Small intestine (tissue), 16 donors: ENCODE measurements around the gene KRT85. TPM values are rescaled to one million over a fixed set of nuclear protein-coding genes. Genes with fewer than 3 reads are reported as not detected.

Experiments used
- DNase-seq, 2 donors: peaks; one replicate each; pipeline versions ENCODE4 v3.0.0 to v3.0.0-alpha.2; 2013
- FAIRE-seq: peaks from 2 replicates; lab custom pipeline; 2012; peaks lifted over from hg19 to GRCh38; lab: Jason Lieb, UNC
- H3K27ac ChIP-seq, 3 donors: one replicate each; pipeline ENCODE4 v1.5.1; 2013; ENCODE audit warnings: low read length in 2 of 3, mild to moderate bottlenecking in 2 of 3, control low read depth in 1 of 3, inconsistent platforms in 1 of 3, low read depth in 1 of 3, moderate library complexity in 1 of 3
- H3K27me3 ChIP-seq, 3 donors: one replicate each; pipeline ENCODE4 v1.6.1; 2013; ENCODE audit warnings: low read length in 3 of 3, inconsistent platforms in 1 of 3; ENCODE audit not compliant: control insufficient read depth in 3 of 3, insufficient read depth in 3 of 3
- H3K36me3 ChIP-seq, 3 donors: one replicate each; pipeline ENCODE4 v1.6.1; 2013; ENCODE audit warnings: low read length in 3 of 3, inconsistent platforms in 1 of 3, low read depth in 1 of 3, mild to moderate bottlenecking in 1 of 3, moderate library complexity in 1 of 3; ENCODE audit not compliant: control insufficient read depth in 3 of 3, insufficient read depth in 2 of 3
- H3K4me1 ChIP-seq, 3 donors: one replicate each; pipeline ENCODE4 v1.6.1; 2013; ENCODE audit warnings: low read length in 2 of 3, inconsistent platforms in 1 of 3, low read depth in 1 of 3, mild to moderate bottlenecking in 1 of 3, moderate library complexity in 1 of 3; ENCODE audit not compliant: control insufficient read depth in 3 of 3, insufficient read depth in 2 of 3
- H3K4me3 ChIP-seq, 3 donors: one replicate each; pipeline ENCODE4 v1.5.1; 2013; ENCODE audit warnings: low read length in 3 of 3, control low read depth in 1 of 3, inconsistent platforms in 1 of 3, low read depth in 1 of 3, mild to moderate bottlenecking in 1 of 3, moderate library complexity in 1 of 3
- H3K9me3 ChIP-seq, 2 donors: one replicate each; pipeline ENCODE4 v1.6.1; 2013; ENCODE audit warnings: low read depth in 1 of 2, low read length in 1 of 2; ENCODE audit not compliant: control insufficient read depth in 2 of 2, insufficient read depth in 1 of 2
- WGBS, 3 donors: extraction: QIAGEN DNeasy Blood & Tissue Kit; methylation state at CpG; one replicate each; pipeline ENCODE4 v1.1.7; 2013; 5-methylcytosine and 5-hydroxymethylcytosine counted together
- long read RNA-seq, 10 donors: transcript quantifications; one replicate each; lab custom pipeline, GENCODE V29; 2026
- polyA plus RNA-seq, 4 donors: library from polyadenylated mRNA; stranded (reverse) in 3 of 4; unstranded in 1 of 4; fragments of 200-250 nt in 3 of 4; fragments of 120-200 nt in 1 of 4; gene quantifications; one replicate each; pipeline versions ENCODE4 v1.2.1 to v1.2.3, GENCODE V29; 2013
- donor health status: healthy with polysubstance abuse.
- donor health status: control.
- donor health status: control.
- donor health status: Bipolar disorder and iron deficiency.
- donor health status: healthy.

Gene KRT85
- under 1 TPM in 1 of 4 donors, not detected in 3; 0.03 TPM for polyA plus RNA-seq
- long read RNA-seq, donor 1 = 0 reads
- long read RNA-seq, donor 2 = 0 reads
- long read RNA-seq, donor 3 = 0 reads
- long read RNA-seq, donor 4 = 0 reads
- long read RNA-seq, donor 5 = 0 reads
- long read RNA-seq, donor 6 = 0 reads
- long read RNA-seq, donor 7 = 0 reads
- long read RNA-seq, donor 8 = 0 reads
- long read RNA-seq, donor 9 = 0 reads
- long read RNA-seq, donor 10 = 0 reads

DNA sequence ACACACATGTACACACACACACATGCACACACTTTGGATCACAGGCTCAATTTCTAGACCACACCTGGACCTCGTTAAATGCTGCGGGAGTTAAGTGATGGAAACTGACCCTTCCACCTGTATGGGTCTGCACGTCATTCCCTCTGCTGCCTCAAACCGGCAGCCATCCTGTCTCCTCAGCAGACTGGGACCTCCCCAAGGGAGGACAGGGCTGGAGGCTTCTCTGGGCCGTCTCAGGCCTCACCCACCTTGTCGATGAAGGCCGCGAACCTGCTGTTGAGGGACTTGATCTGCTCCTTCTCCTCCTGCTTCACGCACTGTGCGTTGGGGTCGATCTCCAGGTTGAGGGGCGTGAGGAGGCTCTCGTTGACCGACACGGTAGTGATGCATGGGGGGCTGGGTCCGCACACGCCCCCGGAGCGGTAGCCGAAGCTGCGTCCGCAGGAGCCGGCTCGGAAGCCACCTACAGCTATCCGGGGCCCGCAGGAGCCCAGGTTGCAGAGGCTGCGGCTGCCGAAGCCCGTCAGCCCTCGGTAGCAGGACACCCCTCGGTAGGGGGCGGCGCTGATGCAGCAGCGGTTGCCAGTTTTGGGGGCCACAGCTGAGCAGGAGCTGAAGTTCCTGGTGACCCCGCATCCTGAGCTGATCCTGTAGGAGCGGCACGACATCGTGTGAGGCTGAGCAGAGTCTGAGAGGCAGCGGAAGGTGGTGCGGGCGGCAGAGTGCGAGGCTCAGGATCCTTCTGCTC is at the start of gene KRT85:
Gene KRT85, minus strand, starts transcription at position 744 of the 748 bp plus-strand sequence. Its CDS starts 76 bp downstream, at position 668.
- DNase-seq (no peak), FAIRE-seq (no peak)
- 83 to 85% (median 84%) methylated on average over 38 to 42 of the region's 42 CpGs for WGBS, 3 donors
- Histone ChIP-seq H3K4me3 (no peak within 1 kb of the TSS), H3K27ac (no peak within 1 kb of the TSS), H3K9me3 (no peaks in the 10 kb centered on the region), H3K4me1 (no peaks in the 10 kb centered on the region), H3K27me3 (peaks cover 0 to 8% (median 0%) of the 10 kb centered on the region in 3 donors), H3K36me3 (no peaks in the 10 kb centered on the region)

DNA sequence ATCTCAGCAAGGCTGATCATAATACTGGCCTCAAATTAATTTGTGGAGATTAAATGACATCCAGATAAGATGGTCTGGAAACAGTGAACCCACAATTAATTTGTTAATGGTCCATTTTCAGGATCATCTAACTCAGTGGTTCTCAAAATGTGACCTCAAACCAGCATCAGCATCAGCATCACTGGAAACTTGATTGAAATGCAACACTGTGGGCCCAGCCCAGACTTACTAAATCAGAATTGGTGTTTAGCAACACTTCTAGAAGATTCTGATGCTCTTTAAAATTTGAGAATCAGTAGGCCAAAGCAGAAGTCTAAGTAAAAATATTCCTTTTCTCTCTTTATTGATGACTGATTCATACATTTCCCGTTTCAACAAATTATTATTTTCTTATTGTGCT is 49.5 kb upstream of the KRT85 start:
- Histone ChIP-seq H3K36me3 (no peaks in the 10 kb centered on the region), H3K27ac (peak overlapping the region in 1 of 3 donors; percentile 51), H3K27me3 (peaks cover 0 to 3% (median 0%) of the 10 kb centered on the region in 3 donors), H3K9me3 (no peaks in the 10 kb centered on the region), H3K4me1 (no peaks in the 10 kb centered on the region), H3K4me3 (no peak overlapping the region)
- WGBS, 3 donors = 77 to 88% (median 83%) methylated on average over 1 of the region's 1 CpG
- DNase-seq (no peak), FAIRE-seq (no peak)

DNA sequence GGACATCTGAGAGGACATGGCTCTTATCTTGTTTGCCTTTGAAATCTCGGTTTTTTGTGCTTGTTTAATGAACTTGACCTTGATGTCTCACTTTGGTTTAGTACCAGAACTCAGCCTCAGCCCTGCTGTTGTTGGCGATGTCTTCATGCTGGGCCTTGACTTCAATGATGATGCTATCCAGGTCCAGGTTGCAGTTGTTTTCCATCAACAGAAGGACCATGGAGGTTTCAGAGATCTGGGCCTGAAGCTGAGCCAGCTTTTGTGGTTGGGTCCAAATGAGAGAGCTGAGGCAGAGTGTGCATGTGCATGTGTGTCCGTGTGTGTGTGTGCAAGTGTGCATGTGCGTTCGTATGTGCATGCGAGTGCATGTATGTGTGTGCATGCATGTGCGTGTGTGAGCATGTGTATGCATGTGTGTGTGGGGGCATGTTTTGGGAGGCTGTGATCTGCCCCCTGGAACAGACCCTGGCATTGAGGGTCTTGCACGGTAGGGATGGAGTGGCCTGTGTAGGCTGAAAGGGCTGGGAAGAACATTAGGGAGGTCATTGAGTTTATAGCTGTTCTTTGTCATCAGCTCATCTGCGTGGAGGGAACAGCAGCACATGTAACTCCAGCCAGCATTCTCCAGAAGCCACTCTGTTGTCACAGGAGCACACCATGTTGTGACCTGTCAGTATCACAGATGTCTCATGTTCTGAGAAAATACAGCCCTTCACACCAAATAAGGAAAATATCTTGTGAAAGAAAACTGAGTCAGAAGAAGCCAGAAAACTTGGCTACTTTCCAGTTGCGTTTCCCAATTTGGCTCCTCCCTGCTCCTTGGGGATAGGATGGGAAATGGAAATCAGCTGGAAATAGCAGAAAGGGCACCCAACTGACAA is 48.8 kb upstream of the KRT85 start:
- FAIRE-seq = no peak
- Histone ChIP-seq H3K36me3 (no peaks in the 10 kb centered on the region), H3K4me1 (no peaks in the 10 kb centered on the region), H3K4me3 (no peak overlapping the region), H3K27me3 (no peaks in the 10 kb centered on the region), H3K9me3 (no peaks in the 10 kb centered on the region), H3K27ac (peak overlapping the region in 1 of 3 donors; percentile 30)
- DNase-seq = no peak
- WGBS, 3 donors = 63 to 68% (median 64%) methylated on average over 10 of the region's 10 CpGs

GRCh38 chr12:52414936-52415335 is 47.7 kb upstream of the KRT85 start:
- no peak for DNase-seq
- H3K4me1 ChIP-seq = no peaks in the 10 kb centered on the region
- FAIRE-seq = no peak
- no peak overlapping the region for H3K27ac ChIP-seq
- 70 to 83% (median 76%) methylated on average over 5 of the region's 5 CpGs for WGBS, 3 donors
- H3K9me3 ChIP-seq = no peaks in the 10 kb centered on the region
- H3K27me3 ChIP-seq = no peaks in the 10 kb centered on the region
- no peak overlapping the region for H3K4me3 ChIP-seq
- no peaks in the 10 kb centered on the region for H3K36me3 ChIP-seq

GRCh38 chr12:52413782-52414345 is 46.6 kb upstream of the KRT85 start:
- Histone ChIP-seq H3K4me1 (no peaks in the 10 kb centered on the region), H3K27ac (no peak overlapping the region), H3K4me3 (no peak overlapping the region), H3K9me3 (no peaks in the 10 kb centered on the region), H3K36me3 (no peaks in the 10 kb centered on the region), H3K27me3 (no peaks in the 10 kb centered on the region)
- WGBS, 3 donors = 68 to 75% (median 69%) methylated on average over 8 of the region's 8 CpGs
- no peak for FAIRE-seq
- DNase-seq = no peak

DNA sequence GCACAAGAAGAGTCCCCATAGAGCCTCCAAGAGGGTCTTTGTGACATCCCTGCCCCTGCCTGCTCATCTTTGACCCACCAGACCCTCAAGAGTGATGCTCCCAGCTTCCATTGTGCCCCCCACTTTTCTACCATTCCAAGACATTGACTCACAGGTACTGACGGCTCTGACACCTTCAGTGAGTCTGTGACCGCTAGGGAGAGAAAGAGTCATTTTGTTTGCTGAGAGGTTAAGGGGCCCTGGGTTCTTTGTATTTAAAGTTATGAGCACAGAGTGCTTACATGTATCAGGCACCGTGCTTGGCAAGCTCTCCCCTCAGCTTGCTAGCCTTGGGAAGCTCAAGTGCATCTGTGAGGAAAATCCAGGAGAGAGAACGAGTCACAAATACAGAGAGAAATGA is 45.9 kb upstream of the KRT85 start:
- no peak overlapping the region for H3K4me3 ChIP-seq
- H3K36me3 ChIP-seq = no peaks in the 10 kb centered on the region
- WGBS, 3 donors = 45 to 53% (median 45%) methylated on average over 4 of the region's 4 CpGs
- no peaks in the 10 kb centered on the region for H3K9me3 ChIP-seq
- DNase-seq = no peak
- no peak overlapping the region for H3K27ac ChIP-seq
- no peak for FAIRE-seq
- H3K27me3 ChIP-seq = no peaks in the 10 kb centered on the region
- H3K4me1 ChIP-seq = no peaks in the 10 kb centered on the region

DNA sequence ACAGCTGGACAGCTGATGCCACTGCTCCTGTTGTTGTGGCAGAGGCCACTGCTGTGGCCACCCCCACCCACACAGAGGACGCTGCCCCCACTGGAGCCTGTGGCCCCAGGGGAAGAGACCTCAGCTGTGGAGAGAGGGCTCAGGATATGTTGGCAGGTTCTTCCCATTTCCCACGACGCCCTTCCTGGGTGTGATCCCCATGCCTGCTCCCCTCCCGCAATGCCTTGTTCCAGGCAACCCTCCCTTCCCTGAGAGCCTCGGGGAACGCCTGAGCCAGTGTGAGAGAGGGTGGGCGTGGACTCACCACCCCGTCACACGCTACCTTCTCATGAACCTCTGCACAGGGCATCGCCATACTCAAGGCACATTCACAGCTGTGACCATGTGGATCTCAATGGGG is 44.5 kb upstream of the KRT85 start:
- Histone ChIP-seq H3K9me3 (no peaks in the 10 kb centered on the region), H3K27me3 (no peaks in the 10 kb centered on the region), H3K4me1 (no peaks in the 10 kb centered on the region), H3K27ac (no peak overlapping the region), H3K36me3 (no peaks in the 10 kb centered on the region), H3K4me3 (no peak overlapping the region)
- DNase-seq (no peak), FAIRE-seq (no peak)
- WGBS, 3 donors = 80 to 83% (median 83%) methylated on average over 10 of the region's 10 CpGs
